WTC11 (cell line): ENCODE data around the gene PCDHA9. TPM values are rescaled to one million over a fixed set of nuclear protein-coding genes. Genes with fewer than 3 reads are reported as not detected.

ENCODE experiments used
- ATF1 ChIP-seq: sonication (generic); formaldehyde crosslinking; IDR thresholded peaks from 2 replicates; pipeline ENCODE4 v1.8.1; 2023; ENCODE audit warnings: mild to moderate bottlenecking, moderate library complexity, missing genetic modification reagents
- CBFB ChIP-seq: sonication (generic); formaldehyde crosslinking; IDR thresholded peaks from 2 replicates; pipeline ENCODE4 v1.8.1; 2022; ENCODE audit warnings: mild to moderate bottlenecking, low read depth, missing genetic modification reagents
- ETV6 ChIP-seq: sonication (generic); formaldehyde crosslinking; IDR thresholded peaks from 2 replicates; pipeline ENCODE4 v1.8.1; 2022; ENCODE audit warnings: mild to moderate bottlenecking, missing genetic modification reagents
- GRHL2 ChIP-seq: fragments of 250-450 bp; sonication (Bioruptor Pico); IDR thresholded peaks from 2 replicates; pipeline ENCODE4 v1.8.0; 2022; ENCODE audit warnings: mild to moderate bottlenecking, moderate library complexity; ENCODE audit not compliant: insufficient replicate concordance, severe bottlenecking
- GTF2I ChIP-seq: fragments of 250-450 bp; sonication (Bioruptor Pico); conservative IDR thresholded peaks from 2 replicates; pipeline ENCODE4 v1.4.0; 2021; ENCODE audit warnings: mild to moderate bottlenecking
- IRF2 ChIP-seq: sonication (generic); formaldehyde crosslinking; IDR thresholded peaks from 2 replicates; pipeline ENCODE4 v1.8.0; 2022; ENCODE audit warnings: low read depth, missing genetic modification reagents, borderline replicate concordance
- JAZF1 ChIP-seq: fragments of 250-450 bp; sonication (Bioruptor Pico); IDR thresholded peaks from 2 replicates; pipeline ENCODE4 v1.9.0; 2021; ENCODE audit warnings: moderate library complexity, mild to moderate bottlenecking, inconsistent platforms
- JUN ChIP-seq: sonication (generic); formaldehyde crosslinking; IDR thresholded peaks from 2 replicates; pipeline ENCODE4 v1.8.0; 2023; ENCODE audit warnings: mild to moderate bottlenecking, missing genetic modification reagents
- KAT7 ChIP-seq: sonication (generic); formaldehyde crosslinking; IDR thresholded peaks from 2 replicates; pipeline ENCODE4 v1.8.1; 2023; ENCODE audit warnings: missing genetic modification reagents, mild to moderate bottlenecking, borderline replicate concordance
- MLX ChIP-seq: sonication (generic); formaldehyde crosslinking; IDR thresholded peaks from 2 replicates; pipeline ENCODE4 v1.8.1; 2023; ENCODE audit warnings: mild to moderate bottlenecking, missing genetic modification reagents, moderate library complexity
- MXD4 ChIP-seq: fragments of 250-450 bp; sonication (Bioruptor Pico); IDR thresholded peaks from 2 replicates; pipeline ENCODE4 v1.8.0; 2021; ENCODE audit warnings: mild to moderate bottlenecking, moderate library complexity, borderline replicate concordance
- NFE2L1 ChIP-seq: sonication (generic); formaldehyde crosslinking; IDR thresholded peaks from 2 replicates; pipeline ENCODE4 v1.8.1; 2023; ENCODE audit warnings: missing genetic modification reagents
- NR1H2 ChIP-seq: sonication (generic); formaldehyde crosslinking; IDR thresholded peaks from 2 replicates; pipeline ENCODE4 v1.9.0; 2021; ENCODE audit warnings: mild to moderate bottlenecking, moderate library complexity, missing genetic modification reagents
- PRRX2 ChIP-seq: fragments of 250-450 bp; sonication (Bioruptor Pico); IDR thresholded peaks from 2 replicates; pipeline ENCODE4 v1.8.0; 2021; ENCODE audit warnings: mild to moderate bottlenecking
- RORB ChIP-seq: fragments of 250-450 bp; sonication (Bioruptor Pico); IDR thresholded peaks from 2 replicates; pipeline ENCODE4 v1.9.0; 2021; ENCODE audit warnings: mild to moderate bottlenecking
- SMAD3 ChIP-seq: sonication (generic); formaldehyde crosslinking; IDR thresholded peaks from 2 replicates; pipeline ENCODE4 v1.8.0; 2022; ENCODE audit warnings: missing genetic modification reagents, mild to moderate bottlenecking, borderline replicate concordance
- SP1 ChIP-seq: sonication (generic); formaldehyde crosslinking; conservative IDR thresholded peaks from 2 replicates; pipeline ENCODE4 v1.8.1; 2022; ENCODE audit warnings: missing genetic modification reagents
- TEAD4 ChIP-seq: sonication (generic); formaldehyde crosslinking; IDR thresholded peaks from 2 replicates; pipeline ENCODE4 v1.8.0; 2022; ENCODE audit warnings: mild to moderate bottlenecking, missing genetic modification reagents
- TP53 ChIP-seq: sonication (generic); formaldehyde crosslinking; IDR thresholded peaks from 2 replicates; pipeline ENCODE4 v1.8.1; 2023; ENCODE audit warnings: mild to moderate bottlenecking, missing genetic modification reagents
- ZBTB21 ChIP-seq: sonication (generic); formaldehyde crosslinking; IDR thresholded peaks from 2 replicates; pipeline ENCODE4 v1.8.1; 2023; ENCODE audit warnings: mild to moderate bottlenecking, missing genetic modification reagents, borderline replicate concordance
- ZNF138 ChIP-seq: sonication (generic); formaldehyde crosslinking; conservative IDR thresholded peaks from 2 replicates; pipeline ENCODE4 v1.8.1; 2022; ENCODE audit warnings: mild to moderate bottlenecking, moderate library complexity, missing genetic modification reagents
- ZNF396 ChIP-seq: fragments of 250-450 bp; sonication (Bioruptor Pico); IDR thresholded peaks from 2 replicates; pipeline ENCODE4 v1.8.0; 2021; ENCODE audit warnings: mild to moderate bottlenecking, moderate library complexity, borderline replicate concordance
- ZNF416 ChIP-seq: fragments of 250-450 bp; sonication (Bioruptor Pico); IDR thresholded peaks from 2 replicates; pipeline ENCODE4 v1.9.0; 2021; ENCODE audit warnings: mild to moderate bottlenecking, inconsistent platforms
- total RNA-seq: library from RNA; stranded (reverse); gene quantifications from 3 replicates; pipeline ENCODE4 v1.2.3, GENCODE V29; 2021
- TF ChIP-seq, protein P1 (sequence below): sonication (generic); formaldehyde crosslinking; IDR thresholded peaks from 2 replicates; pipeline ENCODE4 v1.8.1; 2023; ENCODE audit warnings: mild to moderate bottlenecking, moderate library complexity, missing genetic modification reagents
- TF ChIP-seq, protein P2 (sequence below): sonication (generic); formaldehyde crosslinking; IDR thresholded peaks from 2 replicates; pipeline ENCODE4 v1.8.1; 2022; ENCODE audit warnings: low read depth, missing genetic modification reagents, borderline replicate concordance
- TF ChIP-seq, protein P3 (sequence below): sonication (generic); formaldehyde crosslinking; IDR thresholded peaks from 2 replicates; pipeline ENCODE4 v1.8.0; 2022; ENCODE audit warnings: mild to moderate bottlenecking, missing genetic modification reagents
- TF ChIP-seq, protein P4 (sequence below): fragments of 250-450 bp; sonication (Bioruptor Pico); IDR thresholded peaks from 2 replicates; pipeline ENCODE4 v2.1.2; 2022; ENCODE audit warnings: mild to moderate bottlenecking, moderate library complexity
- TF ChIP-seq, protein P5 (sequence below): sonication (generic); formaldehyde crosslinking; IDR thresholded peaks from 2 replicates; pipeline ENCODE4 v1.8.0; 2022; ENCODE audit warnings: mild to moderate bottlenecking, missing genetic modification reagents
- TF ChIP-seq, protein P6 (sequence below): sonication (generic); formaldehyde crosslinking; IDR thresholded peaks from 2 replicates; pipeline ENCODE4 v1.8.0; 2022; ENCODE audit warnings: mild to moderate bottlenecking, missing genetic modification reagents
- TF ChIP-seq, protein P7 (sequence below): sonication (generic); formaldehyde crosslinking; IDR thresholded peaks from 2 replicates; pipeline ENCODE4 v1.8.1; 2022; ENCODE audit warnings: missing genetic modification reagents, borderline replicate concordance

The PCDHA9 gene
- total RNA-seq, 1 experiment from 2014 or later = 1.5 TPM

GRCh38 chr5:140875085-140876065 is 27.2 kb downstream of the PCDHA9 start, which contains the start of gene PCDHA12 (continued):
- no peak for TF ChIP-seq CBFB
- TF ChIP-seq JUN (CRISPR knock-in tag) = no peak
- TF ChIP-seq, protein P1, sequence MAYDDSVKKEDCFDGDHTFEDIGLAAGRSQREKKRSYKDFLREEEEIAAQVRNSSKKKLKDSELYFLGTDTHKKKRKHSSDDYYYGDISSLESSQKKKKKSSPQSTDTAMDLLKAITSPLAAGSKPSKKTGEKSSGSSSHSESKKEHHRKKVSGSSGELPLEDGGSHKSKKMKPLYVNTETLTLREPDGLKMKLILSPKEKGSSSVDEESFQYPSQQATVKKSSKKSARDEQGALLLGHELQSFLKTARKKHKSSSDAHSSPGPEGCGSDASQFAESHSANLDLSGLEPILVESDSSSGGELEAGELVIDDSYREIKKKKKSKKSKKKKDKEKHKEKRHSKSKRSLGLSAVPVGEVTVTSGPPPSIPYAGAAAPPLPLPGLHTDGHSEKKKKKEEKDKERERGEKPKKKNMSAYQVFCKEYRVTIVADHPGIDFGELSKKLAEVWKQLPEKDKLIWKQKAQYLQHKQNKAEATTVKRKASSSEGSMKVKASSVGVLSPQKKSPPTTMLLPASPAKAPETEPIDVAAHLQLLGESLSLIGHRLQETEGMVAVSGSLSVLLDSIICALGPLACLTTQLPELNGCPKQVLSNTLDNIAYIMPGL = peak; percentile 95
- TF ChIP-seq ZNF416 (CRISPR knock-in tag) = no peak
- no peak for TF ChIP-seq NR1H2 (CRISPR knock-in tag)
- TF ChIP-seq, protein P2, sequence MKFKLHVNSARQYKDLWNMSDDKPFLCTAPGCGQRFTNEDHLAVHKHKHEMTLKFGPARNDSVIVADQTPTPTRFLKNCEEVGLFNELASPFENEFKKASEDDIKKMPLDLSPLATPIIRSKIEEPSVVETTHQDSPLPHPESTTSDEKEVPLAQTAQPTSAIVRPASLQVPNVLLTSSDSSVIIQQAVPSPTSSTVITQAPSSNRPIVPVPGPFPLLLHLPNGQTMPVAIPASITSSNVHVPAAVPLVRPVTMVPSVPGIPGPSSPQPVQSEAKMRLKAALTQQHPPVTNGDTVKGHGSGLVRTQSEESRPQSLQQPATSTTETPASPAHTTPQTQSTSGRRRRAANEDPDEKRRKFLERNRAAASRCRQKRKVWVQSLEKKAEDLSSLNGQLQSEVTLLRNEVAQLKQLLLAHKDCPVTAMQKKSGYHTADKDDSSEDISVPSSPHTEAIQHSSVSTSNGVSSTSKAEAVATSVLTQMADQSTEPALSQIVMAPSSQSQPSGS = no peak
- TF ChIP-seq MLX = no peak
- no peak for TF ChIP-seq RORB
- TF ChIP-seq ATF1 (CRISPR knock-in tag) = no peak
- TF ChIP-seq NFE2L1 = no peak
- TF ChIP-seq KAT7 = 0 out of 2 replicates have a peak, but pooled peaks have one; percentile 32
- no peak for TF ChIP-seq GTF2I (CRISPR knock-in tag)
- TF ChIP-seq, protein P3, sequence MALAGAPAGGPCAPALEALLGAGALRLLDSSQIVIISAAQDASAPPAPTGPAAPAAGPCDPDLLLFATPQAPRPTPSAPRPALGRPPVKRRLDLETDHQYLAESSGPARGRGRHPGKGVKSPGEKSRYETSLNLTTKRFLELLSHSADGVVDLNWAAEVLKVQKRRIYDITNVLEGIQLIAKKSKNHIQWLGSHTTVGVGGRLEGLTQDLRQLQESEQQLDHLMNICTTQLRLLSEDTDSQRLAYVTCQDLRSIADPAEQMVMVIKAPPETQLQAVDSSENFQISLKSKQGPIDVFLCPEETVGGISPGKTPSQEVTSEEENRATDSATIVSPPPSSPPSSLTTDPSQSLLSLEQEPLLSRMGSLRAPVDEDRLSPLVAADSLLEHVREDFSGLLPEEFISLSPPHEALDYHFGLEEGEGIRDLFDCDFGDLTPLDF (CRISPR knock-in tag) = no peak
- TF ChIP-seq SP1 = no peak
- TF ChIP-seq GRHL2 = no peak
- TF ChIP-seq, protein P4, sequence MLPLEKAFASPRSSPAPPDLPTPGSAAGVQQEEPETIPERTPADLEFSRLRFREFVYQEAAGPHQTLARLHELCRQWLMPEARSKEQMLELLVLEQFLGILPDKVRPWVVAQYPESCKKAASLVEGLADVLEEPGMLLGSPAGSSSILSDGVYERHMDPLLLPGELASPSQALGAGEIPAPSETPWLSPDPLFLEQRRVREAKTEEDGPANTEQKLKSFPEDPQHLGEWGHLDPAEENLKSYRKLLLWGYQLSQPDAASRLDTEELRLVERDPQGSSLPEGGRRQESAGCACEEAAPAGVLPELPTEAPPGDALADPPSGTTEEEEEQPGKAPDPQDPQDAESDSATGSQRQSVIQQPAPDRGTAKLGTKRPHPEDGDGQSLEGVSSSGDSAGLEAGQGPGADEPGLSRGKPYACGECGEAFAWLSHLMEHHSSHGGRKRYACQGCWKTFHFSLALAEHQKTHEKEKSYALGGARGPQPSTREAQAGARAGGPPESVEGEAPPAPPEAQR (CRISPR knock-in tag) = no peak
- no peak for TF ChIP-seq ZBTB21 (CRISPR knock-in tag)
- TF ChIP-seq, protein P5, sequence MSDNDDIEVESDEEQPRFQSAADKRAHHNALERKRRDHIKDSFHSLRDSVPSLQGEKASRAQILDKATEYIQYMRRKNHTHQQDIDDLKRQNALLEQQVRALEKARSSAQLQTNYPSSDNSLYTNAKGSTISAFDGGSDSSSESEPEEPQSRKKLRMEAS (CRISPR knock-in tag) = 0 out of 2 replicates have a peak, but pooled peaks have one; percentile 8
- no peak for TF ChIP-seq IRF2 (CRISPR knock-in tag)
- no peak for TF ChIP-seq TEAD4 (CRISPR knock-in tag)
- TF ChIP-seq TP53 (CRISPR knock-in tag) = no peak
- no peak for TF ChIP-seq JAZF1 (CRISPR knock-in tag)
- no peak for TF ChIP-seq ZNF396 (CRISPR knock-in tag)
- TF ChIP-seq PRRX2 (CRISPR knock-in tag) = no peak
- TF ChIP-seq, protein P6, sequence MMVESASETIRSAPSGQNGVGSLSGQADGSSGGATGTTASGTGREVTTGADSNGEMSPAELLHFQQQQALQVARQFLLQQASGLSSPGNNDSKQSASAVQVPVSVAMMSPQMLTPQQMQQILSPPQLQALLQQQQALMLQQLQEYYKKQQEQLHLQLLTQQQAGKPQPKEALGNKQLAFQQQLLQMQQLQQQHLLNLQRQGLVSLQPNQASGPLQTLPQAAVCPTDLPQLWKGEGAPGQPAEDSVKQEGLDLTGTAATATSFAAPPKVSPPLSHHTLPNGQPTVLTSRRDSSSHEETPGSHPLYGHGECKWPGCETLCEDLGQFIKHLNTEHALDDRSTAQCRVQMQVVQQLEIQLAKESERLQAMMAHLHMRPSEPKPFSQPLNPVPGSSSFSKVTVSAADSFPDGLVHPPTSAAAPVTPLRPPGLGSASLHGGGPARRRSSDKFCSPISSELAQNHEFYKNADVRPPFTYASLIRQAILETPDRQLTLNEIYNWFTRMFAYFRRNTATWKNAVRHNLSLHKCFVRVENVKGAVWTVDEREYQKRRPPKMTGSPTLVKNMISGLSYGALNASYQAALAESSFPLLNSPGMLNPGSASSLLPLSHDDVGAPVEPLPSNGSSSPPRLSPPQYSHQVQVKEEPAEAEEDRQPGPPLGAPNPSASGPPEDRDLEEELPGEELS (CRISPR knock-in tag) = no peak
- no peak for TF ChIP-seq ZNF138 (CRISPR knock-in tag)
- TF ChIP-seq SMAD3 = no peak
- TF ChIP-seq MXD4 (CRISPR knock-in tag) = no peak
- no peak for TF ChIP-seq ETV6 (CRISPR knock-in tag)
- TF ChIP-seq, protein P7, sequence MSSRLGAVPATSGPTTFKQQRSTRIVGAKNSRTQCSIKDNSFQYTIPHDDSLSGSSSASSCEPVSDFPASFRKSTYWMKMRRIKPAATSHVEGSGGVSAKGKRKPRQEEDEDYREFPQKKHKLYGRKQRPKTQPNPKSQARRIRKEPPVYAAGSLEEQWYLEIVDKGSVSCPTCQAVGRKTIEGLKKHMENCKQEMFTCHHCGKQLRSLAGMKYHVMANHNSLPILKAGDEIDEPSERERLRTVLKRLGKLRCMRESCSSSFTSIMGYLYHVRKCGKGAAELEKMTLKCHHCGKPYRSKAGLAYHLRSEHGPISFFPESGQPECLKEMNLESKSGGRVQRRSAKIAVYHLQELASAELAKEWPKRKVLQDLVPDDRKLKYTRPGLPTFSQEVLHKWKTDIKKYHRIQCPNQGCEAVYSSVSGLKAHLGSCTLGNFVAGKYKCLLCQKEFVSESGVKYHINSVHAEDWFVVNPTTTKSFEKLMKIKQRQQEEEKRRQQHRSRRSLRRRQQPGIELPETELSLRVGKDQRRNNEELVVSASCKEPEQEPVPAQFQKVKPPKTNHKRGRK (CRISPR knock-in tag) = no peak
